ENCODE measurements around the gene ITPR2. TPM values are rescaled to one million over a fixed set of nuclear protein-coding genes. Genes with fewer than 3 reads are reported as not detected.

Gene ITPR2
- total RNA-seq, 3 donors from 2014 or later (not counting 1 experiment from before 2014, with no cell fraction given), result 59.1 to 70.7 (median 68.2) TPM

GRCh38 chr12:26467351-26467750, 365.6 kb downstream of the ITPR2 start:
- 100% methylated on average over 1 of the region's 1 CpG for WGBS (ENCODE audit: insufficient coverage)

GRCh38 chr12:26466726-26467125, 366.3 kb downstream of the ITPR2 start:
- no peak for TF ChIP-seq CTCF (IDR thresholded peaks at IDR 0.05)
- Mint-ChIP-seq H3K4me1 (no peaks in the 10 kb centered on the region), H3K27ac (no peak overlapping the region), H3K9me3 (no peaks in the 10 kb centered on the region), H3K36me3 (no peaks in the 10 kb centered on the region), H3K4me3 (no peak overlapping the region), H3K27me3 (ENCODE audit: low read depth in 2 of 2) (no peaks in the 10 kb centered on the region)
- DNase-seq, result no peak
- Histone ChIP-seq H3K27ac (ENCODE audit: low read length) (no peak overlapping the region), H3K27me3 (ENCODE audit: control insufficient read depth, insufficient read depth, low read length) (no peaks in the 10 kb centered on the region), H3K9me3 (ENCODE audit: control insufficient read depth, insufficient read depth, low read length) (no peaks in the 10 kb centered on the region), H3K36me3 (ENCODE audit: control insufficient read depth, insufficient read depth, low read length) (peaks cover 8% of the 10 kb centered on the region), H3K4me3 (ENCODE audit: low read length) (no peak overlapping the region), H3K4me1 (ENCODE audit: control insufficient read depth, insufficient read depth, low read length) (no peaks in the 10 kb centered on the region)
- no peak for ATAC-seq
- no CpG with 5 or more reads among the region's 2 CpGs for WGBS (ENCODE audit: insufficient coverage)
- intact Hi-C loops (cut with micrococcal nuclease), result no loop called here

More at GRCh38 chr12:26467351-26467750, 365.6 kb downstream of the ITPR2 start:
- Histone ChIP-seq H3K27me3 (ENCODE audit: control insufficient read depth, insufficient read depth, low read length) (no peaks in the 10 kb centered on the region), H3K9me3 (ENCODE audit: control insufficient read depth, insufficient read depth, low read length) (no peaks in the 10 kb centered on the region), H3K4me1 (ENCODE audit: control insufficient read depth, insufficient read depth, low read length) (no peaks in the 10 kb centered on the region), H3K4me3 (ENCODE audit: low read length) (no peak overlapping the region), H3K27ac (ENCODE audit: low read length) (no peak overlapping the region), H3K36me3 (ENCODE audit: control insufficient read depth, insufficient read depth, low read length) (peaks cover 8% of the 10 kb centered on the region)
- ATAC-seq (no peak), DNase-seq (no peak)
- H3K27me3 Mint-ChIP-seq (ENCODE audit: low read depth in 2 of 2), result no peaks in the 10 kb centered on the region
- H3K36me3 Mint-ChIP-seq, result no peaks in the 10 kb centered on the region
- H3K4me1 Mint-ChIP-seq, result no peaks in the 10 kb centered on the region
- TF ChIP-seq CTCF (IDR thresholded peaks at IDR 0.05), result no peak
- H3K27ac Mint-ChIP-seq, result no peak overlapping the region
- intact Hi-C loops (cut with micrococcal nuclease), result no loop called here
- H3K9me3 Mint-ChIP-seq, result no peaks in the 10 kb centered on the region
- no peak overlapping the region for H3K4me3 Mint-ChIP-seq

- Mint-ChIP-seq H3K9me3 (no peaks in the 10 kb centered on the region), H3K4me3 (no peak overlapping the region), H3K36me3 (no peaks in the 10 kb centered on the region), H3K27ac (no peak overlapping the region), H3K4me1 (no peaks in the 10 kb centered on the region), H3K27me3 (ENCODE audit: low read depth in 2 of 2) (no peaks in the 10 kb centered on the region)
- intact Hi-C loops (cut with micrococcal nuclease), result no loop called here
- Histone ChIP-seq H3K4me1 (ENCODE audit: control insufficient read depth, insufficient read depth, low read length) (no peaks in the 10 kb centered on the region), H3K4me3 (ENCODE audit: low read length) (no peak overlapping the region), H3K9me3 (ENCODE audit: control insufficient read depth, insufficient read depth, low read length) (no peaks in the 10 kb centered on the region), H3K27ac (ENCODE audit: low read length) (no peak overlapping the region), H3K36me3 (ENCODE audit: control insufficient read depth, insufficient read depth, low read length) (peaks cover 8% of the 10 kb centered on the region), H3K27me3 (ENCODE audit: control insufficient read depth, insufficient read depth, low read length) (no peaks in the 10 kb centered on the region)
- TF ChIP-seq CTCF (IDR thresholded peaks at IDR 0.05), result no peak
- no peak for DNase-seq
- no peak for ATAC-seq
- WGBS (ENCODE audit: insufficient coverage), result 100% methylated on average over 1 of the region's 6 CpGs
Measured at GRCh38 chr12:26465419-26466097, 367.4 kb downstream of the ITPR2 start.

GRCh38 chr12:26461776-26462175, 371.2 kb downstream of the ITPR2 start:
- no peaks in the 10 kb centered on the region for H3K4me1 ChIP-seq (ENCODE audit: control insufficient read depth, insufficient read depth, low read length)
- Mint-ChIP-seq H3K9me3 (peaks cover 0 to 3% of the 10 kb centered on the region in 2 donors), H3K4me3 (no peak overlapping the region), H3K4me1 (peaks cover 0 to 6% of the 10 kb centered on the region in 2 donors), H3K27ac (no peak overlapping the region), H3K27me3 (ENCODE audit: low read depth in 2 of 2) (no peaks in the 10 kb centered on the region), H3K36me3 (peaks cover 14% of the 10 kb centered on the region)
- no peaks in the 10 kb centered on the region for H3K9me3 ChIP-seq (ENCODE audit: control insufficient read depth, insufficient read depth, low read length)
- intact Hi-C loops (cut with micrococcal nuclease), result no loop called here
- H3K27ac ChIP-seq (ENCODE audit: low read length), result no peak overlapping the region
- WGBS (ENCODE audit: insufficient coverage), result 56% methylated on average over 1 of the region's 1 CpG
- ATAC-seq (no peak), DNase-seq (no peak)
- no peak for TF ChIP-seq CTCF (IDR thresholded peaks at IDR 0.05)
- peaks cover 2% of the 10 kb centered on the region for H3K36me3 ChIP-seq (ENCODE audit: control insufficient read depth, insufficient read depth, low read length)
- H3K4me3 ChIP-seq (ENCODE audit: low read length), result no peak overlapping the region
- no peaks in the 10 kb centered on the region for H3K27me3 ChIP-seq (ENCODE audit: control insufficient read depth, insufficient read depth, low read length)
